Measurements from ENCODE around the gene NOSIP. TPM values are rescaled to one million over a fixed set of nuclear protein-coding genes. Genes with fewer than 3 reads are reported as not detected.
A peak's percentile ranks its signal among the peaks of the same experiment; 100 is the strongest.

NOSIP gene
- total RNA-seq, 1 donor from 2014 or later = 94.4 TPM

GRCh38 chr19:49616945-49617344 lies 36.6 kb upstream of the NOSIP start:
- Mint-ChIP-seq H3K36me3 (ENCODE audit: unreplicated experiment) (no peaks in the 10 kb centered on the region), H3K27ac (ENCODE audit: unreplicated experiment) (no peak overlapping the region), H3K4me3 (ENCODE audit: unreplicated experiment) (no peak overlapping the region), H3K4me1 (ENCODE audit: low read depth, unreplicated experiment) (peaks cover 12% of the 10 kb centered on the region), H3K27me3 (ENCODE audit: unreplicated experiment) (peaks cover 9% of the 10 kb centered on the region), H3K9me3 (ENCODE audit: unreplicated experiment) (no peaks in the 10 kb centered on the region)
- DNase-seq = no peak
- TF ChIP-seq CTCF (IDR thresholded peaks at IDR 0.05; ENCODE audit: partially characterized antibody, unreplicated experiment) = no peak

GRCh38 chr19:49616532-49616931 lies 36.2 kb upstream of the NOSIP start:
- DNase-seq = no peak
- no peak overlapping the region for H3K4me3 Mint-ChIP-seq (ENCODE audit: unreplicated experiment)
- peaks cover 9% of the 10 kb centered on the region for H3K27me3 Mint-ChIP-seq (ENCODE audit: unreplicated experiment)
- no peak for TF ChIP-seq CTCF (IDR thresholded peaks at IDR 0.05; ENCODE audit: partially characterized antibody, unreplicated experiment)
- H3K27ac Mint-ChIP-seq (ENCODE audit: unreplicated experiment) = no peak overlapping the region
- H3K36me3 Mint-ChIP-seq (ENCODE audit: unreplicated experiment) = no peaks in the 10 kb centered on the region
- peaks cover 12% of the 10 kb centered on the region for H3K4me1 Mint-ChIP-seq (ENCODE audit: low read depth, unreplicated experiment)
- H3K9me3 Mint-ChIP-seq (ENCODE audit: unreplicated experiment) = no peaks in the 10 kb centered on the region

- H3K27ac Mint-ChIP-seq (ENCODE audit: unreplicated experiment) = no peak overlapping the region
- H3K4me1 Mint-ChIP-seq (ENCODE audit: low read depth, unreplicated experiment) = peaks cover 12% of the 10 kb centered on the region
- H3K27me3 Mint-ChIP-seq (ENCODE audit: unreplicated experiment) = peaks cover 9% of the 10 kb centered on the region
- no peak for TF ChIP-seq CTCF (IDR thresholded peaks at IDR 0.05; ENCODE audit: partially characterized antibody, unreplicated experiment)
- H3K36me3 Mint-ChIP-seq (ENCODE audit: unreplicated experiment) = no peaks in the 10 kb centered on the region
- DNase-seq = no peak
- H3K9me3 Mint-ChIP-seq (ENCODE audit: unreplicated experiment) = no peaks in the 10 kb centered on the region
- no peak overlapping the region for H3K4me3 Mint-ChIP-seq (ENCODE audit: unreplicated experiment)
These were observed 35.5 kb upstream of the NOSIP start for GRCh38 chr19:49615861-49616260.

- DNase-seq = no peak
- Mint-ChIP-seq H3K36me3 (ENCODE audit: unreplicated experiment) (no peaks in the 10 kb centered on the region), H3K27me3 (ENCODE audit: unreplicated experiment) (peaks cover 9% of the 10 kb centered on the region), H3K4me3 (ENCODE audit: unreplicated experiment) (peak overlapping the region; percentile 50), H3K4me1 (ENCODE audit: low read depth, unreplicated experiment) (peaks cover 12% of the 10 kb centered on the region), H3K9me3 (ENCODE audit: unreplicated experiment) (no peaks in the 10 kb centered on the region), H3K27ac (ENCODE audit: unreplicated experiment) (peak overlapping the region; percentile 41)
- TF ChIP-seq CTCF (IDR thresholded peaks at IDR 0.05; ENCODE audit: partially characterized antibody, unreplicated experiment) = no peak
These were observed 33.9 kb upstream of the NOSIP start for GRCh38 chr19:49614096-49614833.

GRCh38 chr19:49613374-49613773 lies 33.0 kb upstream of the NOSIP start:
- TF ChIP-seq CTCF (IDR thresholded peaks at IDR 0.05; ENCODE audit: partially characterized antibody, unreplicated experiment) = no peak
- no peak for DNase-seq
- no peak overlapping the region for H3K4me3 Mint-ChIP-seq (ENCODE audit: unreplicated experiment)
- H3K9me3 Mint-ChIP-seq (ENCODE audit: unreplicated experiment) = no peaks in the 10 kb centered on the region
- no peaks in the 10 kb centered on the region for H3K36me3 Mint-ChIP-seq (ENCODE audit: unreplicated experiment)
- H3K27me3 Mint-ChIP-seq (ENCODE audit: unreplicated experiment) = peaks cover 9% of the 10 kb centered on the region
- H3K27ac Mint-ChIP-seq (ENCODE audit: unreplicated experiment) = no peak overlapping the region
- H3K4me1 Mint-ChIP-seq (ENCODE audit: low read depth, unreplicated experiment) = peaks cover 12% of the 10 kb centered on the region
